HG03066 (cell line): ENCODE results near the gene ODAD3.
A peak's percentile ranks its signal among the peaks of the same experiment; 100 is the strongest.
"Not testable (repeated sequence)": the region's sequence is repeated elsewhere in the genome, so short reads cannot be mapped to it uniquely, and the experiment has no call there.

Experiments
- ATAC-seq: cut with Tn5 transposase; IDR thresholded peaks from one replicate; pipeline ENCODE4 v1.9.1; 2021; ENCODE audit warnings: low read depth; ENCODE audit not compliant: unreplicated experiment

The ODAD3 gene

GRCh38 chr19:11435057-11435832, at the start of gene ODAD3, which contains the start of gene PRKCSH:
TSS of gene ODAD3 (minus strand) at chr19:11435121. CDS start at chr19:11435016, 105 bp downstream.
TSS of gene PRKCSH (plus strand) at chr19:11435635. CDS start at chr19:11436118, 483 bp downstream.
- ATAC-seq, result peak; percentile 87

GRCh38 chr19:11483366-11484111, 48.6 kb upstream of the ODAD3 start:
- no peak for ATAC-seq

DNA sequence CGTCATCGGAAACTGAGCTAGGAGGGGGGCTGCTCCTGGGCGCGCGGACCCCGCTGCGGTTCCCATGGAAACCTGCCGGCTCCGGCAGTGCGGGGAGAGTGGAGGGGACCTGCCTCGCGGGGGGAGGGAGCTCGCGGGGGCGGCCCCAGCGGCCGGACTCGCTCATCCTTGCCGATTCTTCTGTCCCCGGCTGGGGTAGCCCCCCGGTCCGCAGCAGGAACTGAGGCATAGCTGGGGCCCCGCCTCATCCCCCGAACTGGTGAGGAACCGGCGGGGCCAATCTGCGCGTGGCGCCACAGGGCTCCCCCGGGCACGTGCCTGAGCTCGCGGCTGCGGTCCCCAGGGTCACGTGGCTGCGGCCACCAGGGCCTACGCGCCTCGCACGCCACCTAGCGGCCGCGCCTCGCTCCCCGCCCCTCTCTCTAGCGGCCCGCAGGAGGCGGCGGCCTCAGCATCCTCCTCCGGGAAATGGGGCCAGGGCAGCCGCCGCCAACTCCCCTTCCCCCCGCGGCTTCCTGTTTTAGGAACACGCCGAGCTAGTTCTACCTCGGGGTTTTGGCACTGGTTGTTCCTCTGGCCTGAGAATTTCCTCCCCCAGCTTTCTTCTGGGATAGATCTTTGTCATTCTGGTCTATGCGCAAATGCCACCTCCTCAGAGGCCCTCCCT, 47.6 kb upstream of the ODAD3 start:
- no peak for ATAC-seq

DNA sequence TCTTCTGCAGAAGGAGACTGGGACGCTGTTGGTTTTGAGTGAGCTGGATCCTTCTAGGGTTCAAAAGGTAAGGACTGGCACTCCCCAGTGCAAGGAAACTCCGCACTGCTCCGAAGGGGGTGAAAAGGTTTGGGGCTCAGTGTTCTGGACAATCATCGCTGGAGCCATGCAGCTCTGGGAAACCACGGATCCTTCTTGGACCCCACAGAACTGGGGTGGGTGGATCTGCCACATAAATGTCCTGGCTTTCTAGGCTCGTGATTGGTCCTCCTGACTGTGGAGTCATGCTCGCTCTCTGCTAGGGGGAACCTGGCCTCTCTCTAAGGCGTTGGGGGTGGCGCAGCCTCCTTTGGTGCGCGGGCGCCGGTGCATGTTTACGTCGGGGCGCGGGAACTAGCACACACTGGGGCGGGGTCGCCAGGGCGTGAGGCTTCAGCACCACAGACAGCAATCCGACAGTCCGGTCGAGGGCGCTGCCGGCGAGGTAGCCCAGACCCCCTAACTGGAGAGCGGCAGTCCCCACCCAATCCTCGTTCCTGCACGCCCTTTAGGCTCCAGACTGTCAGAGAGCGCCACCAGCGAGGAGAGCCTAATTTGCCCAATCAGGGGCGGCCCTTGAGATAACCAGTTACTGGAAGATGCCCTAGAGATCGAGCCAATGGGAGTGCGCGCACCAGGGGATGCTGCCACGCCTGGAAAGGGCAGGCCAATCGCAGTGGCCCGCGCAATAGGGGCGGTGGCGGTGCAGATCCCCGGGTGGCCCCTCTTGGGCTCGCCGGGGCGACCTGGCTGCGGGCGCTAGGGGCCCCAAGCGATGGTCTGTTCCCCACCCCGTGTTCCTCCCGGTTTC, 46.8 kb upstream of the ODAD3 start:
- no peak for ATAC-seq

- no peak for ATAC-seq
These were observed 46.0 kb upstream of the ODAD3 start, which contains the start of gene ELAVL3 for GRCh38 chr19:11480715-11481533. TSS of gene ELAVL3 (minus strand) at chr19:11481046. CDS start at chr19:11480608, 438 bp downstream.

DNA sequence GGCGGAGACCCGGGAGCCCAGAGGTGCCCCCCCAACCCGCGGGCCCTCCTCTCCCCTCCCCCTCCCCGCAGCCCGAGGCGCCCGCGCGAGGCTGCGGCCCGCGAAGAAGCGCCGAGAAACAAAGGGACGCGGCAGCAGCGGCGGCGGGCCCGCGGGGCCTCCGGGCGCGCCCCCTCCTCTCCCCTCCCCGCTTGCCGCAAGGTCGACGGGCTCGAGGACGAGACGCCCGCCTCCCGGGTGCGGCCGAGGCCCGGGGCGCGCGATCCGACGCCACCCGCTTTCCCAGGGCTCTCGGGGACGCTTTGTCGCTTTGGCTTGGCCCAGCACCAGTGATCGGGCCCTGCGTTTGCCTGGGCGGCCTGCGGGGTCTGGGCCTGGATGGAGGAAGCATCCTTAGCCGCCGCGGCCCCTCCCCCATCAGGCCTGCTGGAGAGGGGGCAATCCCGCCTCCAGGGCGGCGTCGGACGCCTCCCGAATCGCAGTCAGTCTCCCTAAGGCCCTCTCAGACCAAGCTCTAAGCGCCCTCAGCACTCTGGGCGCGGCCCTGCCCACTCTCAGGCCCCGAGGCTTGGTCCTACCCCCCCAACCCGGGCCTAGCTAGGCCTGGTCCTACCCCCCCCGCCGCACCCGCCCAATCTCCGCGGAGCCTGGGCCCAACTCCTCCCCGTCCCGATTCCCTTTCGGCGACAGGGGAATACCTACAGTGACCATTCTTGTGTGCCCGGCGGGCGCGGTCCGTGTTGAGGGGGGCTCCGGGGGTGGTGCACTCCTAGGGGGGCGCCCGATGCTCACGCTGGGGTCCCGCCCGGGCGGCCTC, 45.2 kb upstream of the ODAD3 start:
- ATAC-seq, result no peak

DNA sequence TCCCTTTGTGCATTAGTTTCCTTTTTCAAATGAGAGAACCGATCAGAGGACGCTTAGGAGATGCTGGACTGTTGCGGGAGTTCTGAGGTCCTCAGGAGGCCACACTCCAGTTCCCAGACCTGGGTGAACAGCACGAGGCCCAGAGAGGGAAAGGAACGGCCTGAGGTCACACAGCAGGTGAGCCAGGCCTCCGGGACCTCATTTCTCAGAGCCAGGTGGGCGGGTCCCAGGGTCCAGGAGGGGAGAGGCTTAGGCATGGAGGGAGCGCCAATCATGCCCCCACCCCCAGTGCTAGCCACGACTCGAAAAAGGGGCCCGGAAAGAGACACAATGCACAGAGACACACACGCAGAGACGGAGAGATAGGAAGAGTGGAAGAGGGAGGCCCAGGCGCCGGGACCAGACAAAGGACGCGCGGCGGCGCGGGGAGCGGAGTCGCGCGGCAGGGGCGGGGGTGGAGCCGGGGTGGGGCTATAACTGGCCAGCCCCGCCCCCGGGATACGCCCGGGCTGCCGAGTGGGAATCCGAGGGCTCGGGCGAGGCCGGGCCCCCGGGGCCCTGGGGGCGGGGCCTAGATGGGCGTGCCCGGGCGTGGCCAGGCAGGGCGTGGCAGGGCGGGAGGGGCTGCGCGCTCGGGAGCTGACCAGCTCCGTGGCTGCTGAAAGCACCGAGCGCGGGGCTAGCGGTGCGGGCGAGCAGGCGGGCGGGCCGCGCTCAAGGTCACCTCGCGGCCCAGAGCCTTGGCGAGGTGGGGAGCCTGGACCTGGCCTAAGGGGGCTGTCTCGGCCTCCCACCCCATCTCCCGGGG, 44.4 kb upstream of the ODAD3 start:
- ATAC-seq, result no peak

DNA sequence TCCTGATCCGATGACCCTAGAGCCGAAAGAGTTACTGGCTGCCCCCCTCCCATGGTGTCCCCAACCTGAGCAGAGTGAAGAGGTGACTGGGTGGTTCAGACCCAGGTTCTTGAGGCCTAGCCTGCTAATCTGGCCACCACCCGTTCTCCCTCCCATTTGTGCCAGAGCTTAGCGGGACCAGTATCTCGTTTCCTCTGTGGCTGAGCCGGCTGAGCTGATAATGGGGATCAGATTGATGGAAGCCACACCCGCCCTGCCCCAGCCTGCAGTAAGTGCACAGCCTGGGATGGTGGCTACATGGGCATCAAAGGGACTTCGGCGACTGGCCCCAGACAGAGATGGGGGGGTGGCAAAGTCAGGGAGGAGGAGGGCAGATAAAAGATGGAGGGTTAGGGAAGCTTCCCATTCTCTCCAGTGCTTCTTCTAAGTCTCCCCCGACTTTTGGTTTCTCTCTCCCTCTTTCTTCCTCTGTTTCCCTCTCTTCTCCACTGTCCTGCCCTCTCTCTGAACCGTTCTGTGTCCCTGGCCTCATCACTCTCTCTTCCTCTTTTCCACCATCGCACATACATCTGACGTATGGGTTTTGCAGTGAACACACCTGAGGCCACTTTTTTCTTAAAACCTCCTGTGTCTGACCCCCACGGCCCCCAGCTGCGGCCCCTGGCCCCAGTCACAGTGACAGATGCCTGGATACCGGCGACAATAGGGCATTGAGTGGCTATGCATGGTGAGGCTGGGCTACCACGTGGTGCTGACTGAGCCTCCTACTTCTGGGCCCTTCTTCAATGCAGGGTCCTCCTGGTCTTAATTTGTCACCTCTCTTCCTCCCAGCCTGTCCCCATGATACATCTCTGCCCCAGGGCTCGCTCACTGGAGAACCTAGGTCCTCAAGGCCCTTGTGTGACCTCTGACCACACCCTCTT, 43.5 kb upstream of the ODAD3 start:
- no peak for ATAC-seq

DNA sequence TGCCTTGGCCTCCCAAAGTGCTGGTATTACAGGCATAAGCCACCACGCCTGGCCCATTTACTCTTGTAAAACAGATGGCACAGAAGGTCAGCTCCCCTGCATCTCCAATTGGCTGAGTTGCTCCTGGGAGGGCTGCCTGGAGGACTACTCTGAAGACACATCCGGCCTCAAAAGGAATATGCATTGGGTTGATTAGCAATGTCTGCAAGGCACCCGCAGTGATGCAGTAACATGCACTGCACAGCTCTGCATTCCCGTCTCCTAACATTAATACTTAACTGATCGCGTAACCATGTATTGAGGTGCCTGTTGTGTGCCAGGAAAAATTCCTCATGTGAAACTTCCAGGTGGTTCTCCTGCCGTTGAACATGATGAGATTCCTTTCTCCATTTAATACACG, 40.9 kb upstream of the ODAD3 start:
- no peak for ATAC-seq

DNA sequence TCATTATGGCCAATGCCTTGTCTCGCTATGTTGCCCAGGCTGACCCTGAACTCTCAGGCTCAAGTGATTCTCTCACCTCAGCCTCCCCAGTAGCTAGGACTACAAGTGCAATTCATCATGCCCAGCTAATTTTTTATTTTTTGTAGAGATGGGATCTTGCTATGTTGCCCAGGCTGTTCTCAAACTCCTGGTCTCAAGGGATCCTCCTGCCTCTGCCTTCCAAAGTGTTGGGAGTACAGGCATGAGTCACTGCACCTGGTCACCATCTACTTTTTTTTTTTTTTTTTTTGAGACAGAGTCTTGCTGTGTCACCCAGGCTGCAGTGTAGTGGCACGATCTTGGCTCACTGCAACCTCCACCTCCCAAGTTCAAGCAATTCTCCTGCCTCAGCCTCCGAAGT, 40.4 kb upstream of the ODAD3 start:
- ATAC-seq, result not testable (repeated sequence)

DNA sequence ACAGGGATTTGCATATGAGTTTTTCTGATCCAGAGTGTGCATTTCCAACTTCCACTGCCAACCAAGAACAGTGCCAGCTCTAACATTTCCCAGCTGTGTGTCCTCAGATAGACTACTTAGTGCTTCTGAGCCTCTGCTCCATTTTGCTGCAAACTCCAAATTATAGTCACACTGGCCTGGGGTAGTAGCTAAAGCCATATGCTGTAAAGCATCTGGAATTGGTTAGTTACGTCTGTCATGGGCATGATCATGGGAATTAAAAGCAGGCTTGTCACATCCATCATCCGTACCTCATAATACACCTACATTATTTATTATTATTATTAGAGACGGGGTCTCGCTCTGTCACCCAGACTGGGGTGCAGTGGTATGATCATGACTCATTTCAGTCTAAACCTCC, 38.8 kb upstream of the ODAD3 start:
- no peak for ATAC-seq

- not testable (repeated sequence) for ATAC-seq
These were observed 33.4 kb upstream of the ODAD3 start for GRCh38 chr19:11468266-11468845.

DNA sequence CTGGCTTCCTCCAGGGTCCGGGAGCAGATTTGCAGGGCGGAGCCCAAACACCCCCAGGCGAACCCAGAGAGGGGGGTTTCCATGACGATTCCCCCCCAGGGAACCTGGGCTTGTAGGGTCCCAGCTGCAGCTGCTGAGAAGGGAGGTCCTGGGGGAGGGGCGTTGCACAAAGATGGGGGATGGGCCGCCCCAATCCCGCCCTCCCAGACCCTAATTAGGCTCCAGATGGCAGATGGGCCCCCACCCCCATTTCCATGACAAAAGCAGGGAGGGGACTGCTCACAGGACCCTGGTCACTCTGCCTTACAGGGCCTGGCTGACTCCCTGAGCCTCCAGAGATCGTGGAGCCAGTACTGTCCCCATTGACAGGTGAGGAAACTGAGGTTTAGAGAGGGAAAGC, 30.7 kb upstream of the ODAD3 start:
- no peak for ATAC-seq

GRCh38 chr19:11464333-11465265, 29.7 kb upstream of the ODAD3 start:
- no peak for ATAC-seq

DNA sequence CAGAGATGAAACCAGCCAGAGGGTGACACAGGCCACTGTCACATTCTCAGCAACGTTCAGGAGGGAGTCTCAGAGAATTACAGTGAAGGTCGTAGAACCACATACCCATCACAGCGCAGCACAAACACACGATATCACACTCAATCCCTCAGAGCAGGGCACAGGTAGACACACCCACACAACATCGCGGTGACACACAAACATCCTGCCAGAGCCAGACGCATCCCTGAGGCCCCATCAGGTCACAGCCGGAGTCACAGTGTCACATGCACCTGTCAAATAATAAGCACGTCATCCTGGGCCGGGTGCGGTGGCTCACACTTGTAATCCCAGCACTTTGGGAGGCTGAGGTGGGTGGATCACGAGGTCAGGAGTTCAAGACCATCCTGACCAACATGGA, 28.5 kb upstream of the ODAD3 start:
- no peak for ATAC-seq
